Activated CD8-positive, alpha-beta memory T cell treated with anti-CD3 and anti-CD28 coated beads, Interleukin-2, amount 50 U/mL, for 1 hour (primary cell): ENCODE results near the gene ACVRL1.
A peak's percentile ranks its signal among the peaks of the same experiment; 100 is the strongest.

Experiments used
- DNase-seq: peaks from one replicate; pipeline ENCODE4 v3.0.0-alpha.2; 2020; ENCODE audit errors: extremely low read depth

ACVRL1 gene

GRCh38 chr12:51942056-51942455 lies 34.8 kb downstream of the ACVRL1 start:
- no peak for DNase-seq

DNA sequence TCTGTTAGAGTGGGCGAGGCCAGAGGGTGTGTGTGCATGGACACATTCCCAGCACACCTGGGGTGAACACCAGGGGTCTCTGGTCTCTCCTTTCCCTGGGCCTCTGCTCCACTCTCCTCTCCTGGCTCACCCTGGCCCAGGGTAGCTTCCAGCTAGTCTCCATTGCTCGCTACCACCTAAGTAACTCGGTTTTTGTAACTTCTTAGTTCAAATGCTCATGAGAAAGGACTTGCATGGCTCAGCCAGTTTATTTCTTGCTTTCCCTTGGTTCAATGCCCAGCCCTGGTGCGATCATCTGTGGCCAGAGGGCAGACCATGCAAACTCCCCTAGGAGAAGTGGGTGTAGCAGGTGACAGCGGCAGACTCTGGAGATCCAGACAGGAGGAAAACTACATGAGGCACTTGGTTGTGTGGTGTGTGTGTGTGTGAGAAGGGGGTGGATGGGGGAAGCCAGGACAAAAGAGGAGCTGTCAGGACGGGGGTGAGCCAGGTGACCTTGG lies 35.2 kb downstream of the ACVRL1 start:
- DNase-seq, result no peak

GRCh38 chr12:51943346-51943745 lies 36.0 kb downstream of the ACVRL1 start:
- DNase-seq, result no peak

DNA sequence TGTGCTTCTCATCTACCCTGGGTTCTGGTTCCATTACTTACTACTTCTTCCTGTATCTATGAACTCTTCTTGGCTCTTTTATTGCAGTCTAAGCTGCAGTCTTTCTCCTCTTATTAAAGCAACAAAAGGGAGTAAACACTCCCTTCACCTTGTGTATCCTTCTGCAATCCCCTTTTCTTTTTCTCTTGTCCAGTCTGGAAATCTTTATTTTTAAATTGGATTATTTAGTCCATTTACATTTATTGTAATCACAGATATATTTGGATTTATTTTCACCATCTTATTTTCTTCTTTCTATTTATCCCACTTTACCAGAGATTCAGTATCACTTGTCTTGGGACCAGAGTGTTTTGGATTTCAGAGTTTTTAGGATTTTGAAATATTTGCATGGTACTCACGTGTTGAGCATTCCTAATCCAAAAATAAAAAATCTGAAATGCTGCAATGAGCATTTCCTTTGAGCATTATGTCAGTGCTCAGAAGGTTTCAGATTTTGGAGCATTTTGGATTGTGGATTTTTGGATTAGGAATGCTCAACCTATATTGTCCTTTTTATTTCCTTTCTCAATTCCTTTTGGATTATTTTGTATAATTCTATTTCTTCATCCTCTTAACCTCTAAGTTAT lies 37.4 kb downstream of the ACVRL1 start:
- DNase-seq, result no peak

GRCh38 chr12:51947246-51947996 lies 40.1 kb downstream of the ACVRL1 start:
- DNase-seq, result no peak

DNA sequence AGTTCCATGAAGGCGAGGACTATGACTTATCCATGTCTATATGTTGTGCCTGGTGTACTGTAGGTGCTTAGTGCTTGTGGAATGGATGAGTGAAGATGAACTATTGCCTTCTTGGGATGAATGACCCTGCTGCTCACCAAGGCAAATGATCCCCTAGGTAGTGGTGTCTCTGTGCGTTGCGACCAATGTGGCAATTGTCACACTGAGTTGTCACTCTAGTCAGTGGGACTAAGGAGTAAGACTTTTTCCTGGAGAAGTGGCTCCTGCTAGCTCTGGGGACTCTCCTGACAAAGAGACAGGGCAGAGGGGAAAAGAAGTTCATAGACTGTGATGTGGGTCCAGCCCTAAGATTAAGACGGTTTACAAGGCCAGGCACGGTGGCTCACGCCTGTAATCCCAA lies 40.8 kb downstream of the ACVRL1 start:
- no peak for DNase-seq

GRCh38 chr12:51949342-51950030 lies 42.2 kb downstream of the ACVRL1 start:
- no peak for DNase-seq

DNA sequence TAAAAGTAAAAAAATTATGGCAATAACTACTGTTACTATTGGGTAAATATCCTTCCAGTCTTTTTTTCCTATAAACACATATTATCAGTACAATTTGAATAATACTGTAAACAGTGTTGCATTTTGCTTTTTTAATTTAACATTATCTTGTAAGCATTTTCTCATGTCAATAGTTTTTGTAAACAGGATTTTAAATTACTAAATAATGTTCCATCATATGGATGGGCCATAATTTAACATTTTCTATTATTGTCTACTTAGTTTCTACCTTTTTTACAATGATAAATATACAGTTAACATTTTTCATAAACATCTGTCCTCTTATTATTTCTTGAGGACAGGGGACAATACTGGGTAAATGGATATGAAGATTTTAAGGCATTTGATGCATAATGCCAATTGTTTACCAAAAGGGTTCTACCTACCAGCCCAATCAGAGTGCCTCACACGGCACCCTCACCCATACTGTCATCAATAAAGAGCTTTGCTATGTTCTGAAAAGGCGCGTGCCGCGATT lies 43.4 kb downstream of the ACVRL1 start:
- no peak for DNase-seq

DNA sequence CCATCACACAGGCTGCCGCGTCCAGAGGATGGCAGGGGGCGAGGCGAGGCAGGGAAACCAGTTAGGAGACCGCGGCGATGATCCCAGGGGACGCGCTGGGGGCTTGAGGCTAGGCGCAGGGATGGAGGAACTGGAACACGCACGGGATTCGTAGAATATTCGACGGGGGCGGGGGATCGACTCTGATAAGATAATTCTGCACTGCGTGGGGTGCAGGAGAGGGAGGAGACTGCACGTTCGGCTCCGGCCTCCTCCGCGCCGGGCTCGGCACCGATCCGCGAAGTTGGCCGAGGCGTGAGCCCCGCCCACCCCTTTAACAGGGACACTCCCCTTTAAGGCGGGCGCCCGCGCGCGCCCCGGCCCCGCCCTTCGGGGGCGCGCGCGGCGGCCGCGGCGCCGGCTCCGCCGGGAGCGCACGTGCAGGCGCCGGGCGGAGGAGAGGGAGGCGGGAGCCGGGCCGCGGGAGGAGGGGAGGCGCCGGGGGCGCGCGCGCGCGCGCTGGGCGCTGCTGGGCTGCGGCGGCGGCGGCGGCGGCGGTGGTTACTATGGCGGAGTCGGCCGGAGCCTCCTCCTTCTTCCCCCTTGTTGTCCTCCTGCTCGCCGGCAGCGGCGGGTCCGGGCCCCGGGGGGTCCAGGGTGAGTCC lies 44.0 kb downstream of the ACVRL1 start, which contains the start of gene ACVR1B:
TSS of gene ACVR1B (plus strand) at position 501 of the 644 bp plus-strand sequence. CDS start at position 546, 45 bp downstream.
- peak; percentile 75 for DNase-seq

GRCh38 chr12:51951843-51952722 lies 44.8 kb downstream of the ACVRL1 start:
- no peak for DNase-seq

GRCh38 chr12:51953089-51953488 lies 45.8 kb downstream of the ACVRL1 start:
- no peak for DNase-seq

- no peak for DNase-seq
Observed at GRCh38 chr12:51953864-51954263, 46.6 kb downstream of the ACVRL1 start.

GRCh38 chr12:51954561-51955361 lies 47.5 kb downstream of the ACVRL1 start:
- no peak for DNase-seq

- DNase-seq, result no peak
Observed at GRCh38 chr12:51955702-51956101, 48.4 kb downstream of the ACVRL1 start.

DNA sequence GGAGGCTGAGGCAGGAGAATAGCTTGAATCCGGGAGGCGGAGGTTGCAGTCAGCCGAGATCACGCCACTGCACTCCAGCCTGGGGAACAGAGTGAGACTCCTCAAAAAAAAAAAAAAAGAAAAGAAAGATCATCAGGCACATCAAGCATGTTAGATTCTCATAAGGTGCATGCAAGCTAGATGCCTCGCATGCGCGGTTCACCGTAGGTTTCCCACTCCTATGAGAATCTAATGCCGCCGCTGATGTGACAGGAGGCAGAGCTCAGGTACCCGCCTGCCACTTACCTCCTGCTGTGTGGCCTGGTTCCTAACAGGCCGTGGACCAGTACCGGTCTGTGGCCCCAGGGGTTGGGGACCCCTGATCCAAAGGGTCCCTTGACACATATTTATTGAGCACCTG lies 51.2 kb downstream of the ACVRL1 start:
- DNase-seq, result no peak

DNA sequence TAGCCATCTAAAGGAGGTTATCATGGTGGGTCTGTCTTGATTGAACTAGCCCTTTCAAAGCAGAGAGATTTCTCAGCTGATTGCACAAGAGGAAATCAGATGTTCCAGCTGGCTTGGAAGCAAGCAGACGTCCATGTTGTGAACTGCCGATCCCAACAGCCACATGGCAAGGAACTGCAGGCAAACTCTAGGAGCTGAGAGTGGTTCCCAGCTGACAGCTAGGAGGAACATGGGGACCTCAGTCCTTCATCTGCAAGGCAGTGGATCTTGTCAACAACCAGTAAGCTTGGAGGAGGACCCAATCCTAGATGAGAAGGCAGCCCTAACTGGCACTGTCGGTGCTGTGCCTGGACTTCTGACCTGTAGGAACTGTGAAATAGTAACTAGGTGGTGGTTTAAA lies 51.9 kb downstream of the ACVRL1 start:
- no peak for DNase-seq

GRCh38 chr12:51959921-51960320 lies 52.6 kb downstream of the ACVRL1 start:
- no peak for DNase-seq

DNA sequence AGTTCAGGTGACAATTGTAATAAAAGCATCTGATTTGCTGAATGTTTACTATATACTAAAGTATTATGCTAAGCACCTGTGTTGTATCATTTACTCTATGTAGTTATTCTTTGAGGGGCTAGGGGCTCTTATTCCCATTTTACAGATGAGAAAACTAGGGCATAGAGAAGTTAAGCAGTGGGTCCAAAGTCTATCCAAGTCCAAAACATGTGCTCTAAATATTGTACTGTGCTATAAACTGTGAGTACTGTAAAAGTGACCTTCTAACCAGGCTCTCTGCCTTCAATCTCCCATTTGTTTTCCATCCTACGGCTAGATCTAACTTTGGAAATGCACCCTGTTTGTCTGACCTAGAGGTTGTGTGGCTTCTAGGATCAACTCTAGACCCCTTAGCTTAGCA lies 53.2 kb downstream of the ACVRL1 start:
- DNase-seq, result no peak

- DNase-seq, result no peak
Observed at GRCh38 chr12:51960890-51961289, 53.6 kb downstream of the ACVRL1 start.

GRCh38 chr12:51961834-51962233 lies 54.5 kb downstream of the ACVRL1 start:
- no peak for DNase-seq
